ENCODE measurements around the gene MS4A8.
"Not testable (repeated sequence)": the region's sequence is repeated elsewhere in the genome, so short reads cannot be mapped to it uniquely, and the experiment has no call there.

MS4A8 gene

DNA sequence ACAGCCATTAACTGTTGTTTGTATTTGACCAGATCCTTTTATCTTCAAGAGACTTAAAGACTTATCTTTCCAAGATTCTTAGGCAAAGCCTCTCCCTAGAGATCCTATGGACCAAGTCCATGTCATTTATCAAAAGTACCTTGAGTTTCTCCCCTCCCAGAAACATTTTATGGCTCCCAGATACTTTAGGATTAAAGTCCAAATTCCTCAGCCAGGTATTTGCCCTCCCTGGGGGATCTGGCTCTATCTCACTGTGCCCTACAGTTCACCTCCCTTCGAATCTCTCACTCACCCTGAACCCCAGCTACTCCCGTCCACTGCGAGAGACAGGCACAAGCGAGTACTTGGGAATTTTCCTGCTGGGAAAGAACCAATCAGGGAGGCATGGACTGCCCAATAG is 11.9 kb downstream of the MS4A8 start:
- Mint-ChIP-seq H3K4me1 (no peaks in the 10 kb centered on the region), H3K9me3 (no peaks in the 10 kb centered on the region), H3K4me3 (no peak overlapping the region), H3K27ac (no peak overlapping the region), H3K27me3 (peaks cover 9% of the 10 kb centered on the region), H3K36me3 (no peaks in the 10 kb centered on the region)
- ATAC-seq = no peak

GRCh38 chr11:60713423-60713822 is 14.0 kb downstream of the MS4A8 start:
- H3K9me3 Mint-ChIP-seq, H3K36me3 Mint-ChIP-seq, H3K4me3 Mint-ChIP-seq, ATAC-seq, H3K27ac Mint-ChIP-seq, H3K4me1 Mint-ChIP-seq: not testable (repeated sequence)
- peaks cover 16% of the 10 kb centered on the region for H3K27me3 Mint-ChIP-seq

GRCh38 chr11:60717956-60718355 is 18.5 kb downstream of the MS4A8 start:
- H3K4me3 Mint-ChIP-seq = no peak overlapping the region
- H3K4me1 Mint-ChIP-seq = no peaks in the 10 kb centered on the region
- no peaks in the 10 kb centered on the region for H3K9me3 Mint-ChIP-seq
- peaks cover 18% of the 10 kb centered on the region for H3K27me3 Mint-ChIP-seq
- H3K36me3 Mint-ChIP-seq = no peaks in the 10 kb centered on the region
- peak; percentile 63 for ATAC-seq
- H3K27ac Mint-ChIP-seq = no peak overlapping the region

- Mint-ChIP-seq H3K27ac (no peak overlapping the region), H3K9me3 (no peaks in the 10 kb centered on the region), H3K4me3 (no peak overlapping the region), H3K36me3 (no peaks in the 10 kb centered on the region), H3K27me3 (peaks cover 18% of the 10 kb centered on the region), H3K4me1 (no peaks in the 10 kb centered on the region)
- ATAC-seq = no peak
Observed at GRCh38 chr11:60718524-60719316, 19.3 kb downstream of the MS4A8 start.

GRCh38 chr11:60719391-60719790 is 20.0 kb downstream of the MS4A8 start:
- Mint-ChIP-seq H3K4me1 (no peaks in the 10 kb centered on the region), H3K27ac (no peak overlapping the region), H3K27me3 (peaks cover 15% of the 10 kb centered on the region), H3K4me3 (no peak overlapping the region), H3K36me3 (no peaks in the 10 kb centered on the region), H3K9me3 (no peaks in the 10 kb centered on the region)
- no peak for ATAC-seq

DNA sequence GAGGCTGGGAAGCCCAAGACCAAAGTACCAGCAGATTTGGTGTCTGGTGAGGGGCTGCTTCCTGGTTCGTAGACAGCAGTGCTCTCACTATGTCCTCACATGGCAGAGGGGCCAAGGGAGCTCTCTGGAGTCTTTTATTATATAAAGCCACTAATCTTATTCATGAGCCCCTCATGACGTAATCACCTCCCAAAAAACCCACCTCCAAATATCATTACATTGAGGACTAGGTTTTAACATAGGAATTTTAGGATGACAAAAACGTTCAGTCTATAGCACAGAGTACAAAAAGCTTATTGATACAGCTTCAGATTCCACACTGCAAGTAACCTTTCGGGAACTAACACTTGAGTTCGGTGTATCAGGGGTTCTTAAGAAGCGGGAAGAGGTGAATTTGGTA is 21.0 kb downstream of the MS4A8 start:
- Mint-ChIP-seq H3K9me3 (no peaks in the 10 kb centered on the region), H3K27ac (no peak overlapping the region), H3K4me3 (no peak overlapping the region), H3K27me3 (peaks cover 9% of the 10 kb centered on the region), H3K36me3 (no peaks in the 10 kb centered on the region), H3K4me1 (no peaks in the 10 kb centered on the region)
- ATAC-seq = no peak

DNA sequence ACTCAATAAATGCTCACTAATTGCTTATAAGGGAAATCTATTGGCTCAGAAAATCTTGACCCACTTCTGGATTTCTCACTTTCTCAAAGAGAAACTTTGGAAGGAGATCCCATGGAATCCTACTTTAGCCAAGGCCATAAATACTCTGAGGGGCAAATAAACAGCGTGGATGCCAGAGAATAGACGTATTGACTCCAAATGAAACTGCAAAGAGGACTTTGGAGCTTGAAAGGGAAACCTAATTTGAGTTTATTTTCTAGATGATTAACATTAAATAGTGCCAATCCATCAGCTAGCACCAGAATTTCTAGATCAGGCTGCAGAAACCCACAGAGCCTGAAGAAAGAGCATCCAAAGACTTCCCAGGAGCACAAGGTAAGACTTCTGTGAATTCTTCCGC is 25.0 kb downstream of the MS4A8 start, which contains the start of gene MS4A18:
Gene MS4A18 (plus strand): TSS at position 301 of the 400 bp plus-strand sequence.
- H3K4me3 Mint-ChIP-seq = no peak within 1 kb of the TSS
- no peaks in the 10 kb centered on the region for H3K36me3 Mint-ChIP-seq
- H3K27me3 Mint-ChIP-seq = peaks cover 18% of the 10 kb centered on the region
- no peaks in the 10 kb centered on the region for H3K4me1 Mint-ChIP-seq
- ATAC-seq = no peak
- no peaks in the 10 kb centered on the region for H3K9me3 Mint-ChIP-seq
- H3K27ac Mint-ChIP-seq = no peak within 1 kb of the TSS

GRCh38 chr11:60725592-60725991 is 26.2 kb downstream of the MS4A8 start:
- Mint-ChIP-seq H3K27me3 (peaks cover 19% of the 10 kb centered on the region), H3K4me1 (no peaks in the 10 kb centered on the region), H3K9me3 (no peaks in the 10 kb centered on the region), H3K27ac (no peak overlapping the region), H3K36me3 (no peaks in the 10 kb centered on the region), H3K4me3 (no peak overlapping the region)
- ATAC-seq = no peak

DNA sequence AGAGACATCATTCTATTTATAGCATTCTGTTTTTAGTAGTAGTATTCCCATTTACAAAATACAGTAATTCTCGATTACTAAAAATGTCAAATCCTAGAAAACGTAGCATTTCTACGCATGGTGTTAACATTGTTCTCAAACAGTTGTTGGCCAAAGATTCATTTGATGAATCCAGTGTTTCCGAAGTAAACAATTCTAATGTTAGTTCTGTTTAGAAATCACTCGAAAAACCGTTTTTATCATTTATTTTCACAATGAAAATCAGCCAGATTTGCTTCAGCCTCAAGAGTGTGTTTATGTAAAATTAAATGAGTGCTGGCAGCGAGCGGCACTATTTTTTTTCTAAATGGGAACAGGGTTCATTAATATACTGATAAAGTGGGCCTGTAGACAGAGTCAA is 32.2 kb downstream of the MS4A8 start:
- H3K36me3 Mint-ChIP-seq = no peaks in the 10 kb centered on the region
- H3K27me3 Mint-ChIP-seq = peaks cover 27% of the 10 kb centered on the region
- no peaks in the 10 kb centered on the region for H3K9me3 Mint-ChIP-seq
- no peak overlapping the region for H3K4me3 Mint-ChIP-seq
- no peak overlapping the region for H3K27ac Mint-ChIP-seq
- no peak for ATAC-seq
- no peaks in the 10 kb centered on the region for H3K4me1 Mint-ChIP-seq

DNA sequence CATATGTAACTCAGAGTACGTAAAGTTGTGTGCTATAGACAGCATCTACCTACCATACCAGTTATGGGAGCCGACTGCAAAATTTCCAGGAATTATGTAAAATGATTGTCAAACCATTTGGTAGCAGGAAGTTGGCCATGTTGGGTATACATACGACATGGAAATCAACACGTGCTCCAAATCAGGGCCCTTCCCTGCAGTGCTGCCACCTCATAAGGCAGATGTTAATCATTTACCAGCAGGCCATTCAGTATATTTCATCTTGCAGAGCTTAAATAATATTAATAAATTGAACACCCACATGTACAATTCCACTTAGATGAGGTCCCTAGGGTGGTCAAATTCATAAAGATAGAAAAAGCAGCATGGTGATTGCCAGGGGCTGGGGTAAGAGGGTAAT is 34.9 kb downstream of the MS4A8 start:
- peaks cover 31% of the 10 kb centered on the region for H3K27me3 Mint-ChIP-seq
- no peak overlapping the region for H3K4me3 Mint-ChIP-seq
- H3K36me3 Mint-ChIP-seq = no peaks in the 10 kb centered on the region
- no peaks in the 10 kb centered on the region for H3K9me3 Mint-ChIP-seq
- H3K27ac Mint-ChIP-seq = no peak overlapping the region
- H3K4me1 Mint-ChIP-seq = no peaks in the 10 kb centered on the region
- ATAC-seq = no peak

GRCh38 chr11:60739114-60739513 is 39.7 kb downstream of the MS4A8 start:
- Mint-ChIP-seq H3K4me3 (no peak overlapping the region), H3K27me3 (peaks cover 23% of the 10 kb centered on the region), H3K36me3 (no peaks in the 10 kb centered on the region), H3K9me3 (no peaks in the 10 kb centered on the region), H3K27ac (no peak overlapping the region), H3K4me1 (no peaks in the 10 kb centered on the region)
- ATAC-seq = no peak

- Mint-ChIP-seq H3K36me3 (no peaks in the 10 kb centered on the region), H3K27ac (no peak overlapping the region), H3K4me3 (no peak overlapping the region), H3K27me3 (peaks cover 23% of the 10 kb centered on the region), H3K9me3 (no peaks in the 10 kb centered on the region), H3K4me1 (no peaks in the 10 kb centered on the region)
- no peak for ATAC-seq
Observed at GRCh38 chr11:60740573-60740972, 41.2 kb downstream of the MS4A8 start.

GRCh38 chr11:60741421-60741820 is 42.0 kb downstream of the MS4A8 start:
- Mint-ChIP-seq H3K27ac (no peak overlapping the region), H3K4me3 (no peak overlapping the region), H3K36me3 (no peaks in the 10 kb centered on the region), H3K4me1 (no peaks in the 10 kb centered on the region), H3K27me3 (peaks cover 23% of the 10 kb centered on the region), H3K9me3 (no peaks in the 10 kb centered on the region)
- ATAC-seq = no peak

DNA sequence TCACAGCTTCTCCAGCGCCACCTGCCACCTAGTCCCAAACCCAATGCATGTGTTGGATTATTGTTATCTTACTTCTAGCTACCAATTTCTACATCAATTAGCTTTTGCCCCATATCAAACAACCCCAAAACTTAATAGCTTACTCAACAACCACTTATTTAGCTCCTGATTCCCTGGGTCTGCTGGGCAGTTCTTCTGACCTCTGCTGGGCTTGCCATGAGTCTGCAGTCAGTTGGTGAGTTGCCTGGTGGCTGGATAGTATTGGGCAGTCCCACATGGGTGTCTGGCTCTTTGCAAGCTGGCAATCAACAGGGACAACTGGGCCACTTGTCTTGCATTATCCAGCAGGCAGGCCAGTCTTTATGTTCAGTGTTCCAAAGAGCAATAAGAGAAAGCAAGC is 43.6 kb downstream of the MS4A8 start:
- Mint-ChIP-seq H3K36me3 (no peaks in the 10 kb centered on the region), H3K27ac (no peak overlapping the region), H3K4me1 (no peaks in the 10 kb centered on the region), H3K9me3 (peaks cover 4% of the 10 kb centered on the region), H3K4me3 (no peak overlapping the region), H3K27me3 (peaks cover 15% of the 10 kb centered on the region)
- no peak for ATAC-seq

GRCh38 chr11:60744114-60744513 is 44.7 kb downstream of the MS4A8 start:
- no peaks in the 10 kb centered on the region for H3K4me1 Mint-ChIP-seq
- H3K4me3 Mint-ChIP-seq = no peak overlapping the region
- H3K36me3 Mint-ChIP-seq = no peaks in the 10 kb centered on the region
- peaks cover 4% of the 10 kb centered on the region for H3K9me3 Mint-ChIP-seq
- no peak overlapping the region for H3K27ac Mint-ChIP-seq
- peaks cover 5% of the 10 kb centered on the region for H3K27me3 Mint-ChIP-seq
- ATAC-seq = no peak

DNA sequence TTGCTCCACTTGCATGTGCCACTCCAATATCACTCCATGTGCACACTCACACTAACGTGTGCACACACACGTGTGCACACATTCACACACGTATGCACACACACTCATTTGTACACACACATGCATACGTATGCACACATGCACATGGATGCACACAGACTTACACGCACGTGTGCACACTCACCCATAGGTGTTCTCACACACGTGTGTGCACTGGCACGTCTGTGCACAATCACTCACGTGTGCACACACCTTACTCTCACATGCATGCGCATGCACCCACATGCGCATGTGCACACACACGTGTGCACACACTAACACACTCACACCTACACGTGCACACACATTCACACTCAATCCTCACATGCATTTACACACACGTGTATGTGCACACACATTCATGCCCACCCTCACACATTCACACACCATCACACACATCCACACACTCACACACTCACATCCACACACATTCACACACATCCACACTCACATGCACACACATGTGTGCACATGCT is 48.0 kb downstream of the MS4A8 start:
- Mint-ChIP-seq H3K27me3 (peaks cover 25% of the 10 kb centered on the region), H3K27ac (no peak overlapping the region), H3K9me3 (peaks cover 4% of the 10 kb centered on the region), H3K4me3 (no peak overlapping the region), H3K4me1 (no peaks in the 10 kb centered on the region), H3K36me3 (no peaks in the 10 kb centered on the region)
- no peak for ATAC-seq
